ENCODE results near the gene MORF4L1. TPM values are rescaled to one million over a fixed set of nuclear protein-coding genes. Genes with fewer than 3 reads are reported as not detected.

MORF4L1 gene
- total RNA-seq, 4 donors from 2014 or later, result 83.6 to 293 (median 156) TPM

- Histone ChIP-seq H3K27ac (peak overlapping the region; percentile 73 to 84 (median 77)), H3K4me3 (no peak overlapping the region), H3K27me3 (no peaks in the 10 kb centered on the region), H3K9me3 (no peaks in the 10 kb centered on the region), H3K36me3 (peaks cover 0 to 58% (median 0%) of the 10 kb centered on the region in 3 donors), H3K4me1 (peaks cover 4 to 77% (median 25%) of the 10 kb centered on the region in 3 donors)
- intact Hi-C loops (cut with DNase I), result no loop called here
- 65 to 69% methylated on average over 6 to 7 of the region's 11 CpGs for WGBS, 2 donors
- TF ChIP-seq CTCF (IDR thresholded peaks at IDR 0.05) (no peak), POLR2A (IDR thresholded peaks at IDR 0.05) (no peak)
- DNase-seq, result no peak
Observed at GRCh38 chr15:78930577-78931388, 58.1 kb downstream of the MORF4L1 start.

DNA sequence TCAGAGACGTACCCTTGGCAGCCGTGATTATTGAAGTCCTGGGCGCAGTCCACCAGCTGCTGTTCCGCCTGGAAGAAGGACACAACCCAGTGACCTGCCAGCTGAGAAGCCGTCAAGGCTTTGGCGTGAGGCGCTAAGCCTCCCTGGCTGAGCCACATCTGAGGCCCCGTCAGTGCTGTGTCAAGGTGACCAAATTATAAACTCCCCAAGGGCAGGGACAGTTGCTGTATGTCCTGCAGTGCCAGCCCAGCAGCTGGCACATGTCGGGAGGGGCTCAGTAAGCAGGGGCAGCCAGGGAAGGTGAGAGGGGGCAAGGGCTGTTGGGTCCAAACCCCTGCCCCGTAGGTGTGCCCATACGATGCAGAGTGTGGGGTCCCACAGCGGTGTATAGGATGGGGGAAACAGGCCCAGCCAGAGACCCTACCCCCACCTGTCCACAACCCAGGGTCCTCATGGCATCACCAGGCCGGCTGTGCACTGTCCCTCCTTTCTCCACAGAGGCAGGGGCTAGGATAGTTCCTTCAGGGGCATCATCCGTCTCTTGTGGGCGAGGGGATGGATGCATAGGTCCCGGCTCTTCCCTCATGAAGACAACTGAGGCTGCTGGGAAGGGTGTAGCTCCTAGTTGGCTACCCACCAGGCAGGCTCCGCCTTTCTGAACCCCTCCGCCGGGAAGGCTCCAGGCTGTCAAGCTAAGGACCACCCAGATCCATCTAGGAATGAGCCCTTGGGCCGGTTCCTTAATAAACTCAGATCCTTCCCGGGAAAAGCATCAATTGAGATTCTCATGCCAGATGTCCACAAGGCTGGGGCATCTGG lies 59.0 kb downstream of the MORF4L1 start:
- Histone ChIP-seq H3K27ac (peak overlapping the region; percentile 73 to 84 (median 77)), H3K4me3 (no peak overlapping the region), H3K9me3 (no peaks in the 10 kb centered on the region), H3K36me3 (peaks cover 0 to 55% (median 0%) of the 10 kb centered on the region in 3 donors), H3K27me3 (no peaks in the 10 kb centered on the region), H3K4me1 (peaks cover 4 to 75% (median 25%) of the 10 kb centered on the region in 3 donors)
- DNase-seq, result no peak
- WGBS, 2 donors, result 38 to 89% methylated on average over 4 to 5 of the region's 21 CpGs
- intact Hi-C loops (cut with DNase I), result no loop called here
- TF ChIP-seq CTCF (IDR thresholded peaks at IDR 0.05) (no peak), POLR2A (IDR thresholded peaks at IDR 0.05) (no peak)

- WGBS, 2 donors, result 46 to 85% methylated on average over 2 to 4 of the region's 13 CpGs
- no peak for DNase-seq
- TF ChIP-seq CTCF (IDR thresholded peaks at IDR 0.05) (no peak), POLR2A (IDR thresholded peaks at IDR 0.05) (no peak)
- Histone ChIP-seq H3K27ac (no peak overlapping the region), H3K27me3 (no peaks in the 10 kb centered on the region), H3K4me1 (peaks cover 4 to 75% (median 25%) of the 10 kb centered on the region in 3 donors), H3K9me3 (no peaks in the 10 kb centered on the region), H3K36me3 (peaks cover 0 to 55% (median 0%) of the 10 kb centered on the region in 3 donors), H3K4me3 (no peak overlapping the region)
- intact Hi-C loops (cut with DNase I), result no loop called here
Observed at GRCh38 chr15:78932258-78932808, 59.6 kb downstream of the MORF4L1 start.

DNA sequence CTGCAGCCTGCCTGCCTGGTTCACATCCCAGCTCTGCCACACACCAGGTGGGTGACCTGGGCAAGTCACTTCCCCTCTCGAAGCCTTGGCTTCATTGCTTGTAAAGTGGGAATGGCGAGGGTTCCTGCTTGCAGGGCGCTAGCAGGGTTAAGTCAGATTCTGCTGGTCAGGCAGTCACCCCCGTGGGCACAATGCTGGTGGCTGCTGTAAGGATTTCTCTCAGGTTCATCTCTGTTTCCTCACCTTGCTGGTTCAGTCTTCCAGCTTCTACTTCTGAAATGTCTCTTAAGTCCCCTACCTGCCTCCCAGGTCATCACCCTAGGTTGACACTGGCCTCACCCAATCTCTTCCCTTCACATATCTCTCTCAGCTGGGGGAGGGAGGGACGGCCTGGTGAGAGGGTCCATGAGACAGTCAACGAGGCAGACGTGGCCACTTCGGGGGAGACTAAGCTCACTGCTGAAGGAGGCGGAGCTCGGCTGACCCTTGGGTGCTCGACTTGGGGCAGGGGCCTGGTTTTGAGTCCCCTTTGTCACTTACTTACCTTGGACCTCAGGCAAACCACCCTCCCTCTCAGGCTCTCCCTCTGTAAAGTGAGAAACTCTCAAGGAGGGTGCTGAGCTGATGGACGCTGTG lies 60.6 kb downstream of the MORF4L1 start:
- no peak overlapping the region for H3K4me3 ChIP-seq
- DNase-seq, result no peak
- H3K9me3 ChIP-seq, result no peaks in the 10 kb centered on the region
- intact Hi-C loops (cut with DNase I), result no loop called here
- H3K27me3 ChIP-seq, result no peaks in the 10 kb centered on the region
- TF ChIP-seq POLR2A (IDR thresholded peaks at IDR 0.05), result no peak
- no peak for TF ChIP-seq CTCF (IDR thresholded peaks at IDR 0.05)
- H3K27ac ChIP-seq, result peak overlapping the region in 2 of 4 donors; percentile 3 to 19
- peaks cover 5 to 79% (median 29%) of the 10 kb centered on the region in 3 donors for H3K4me1 ChIP-seq
- WGBS, 2 donors, result 79 to 94% methylated on average over 4 to 10 of the region's 12 CpGs
- peaks cover 0 to 49% (median 0%) of the 10 kb centered on the region in 3 donors for H3K36me3 ChIP-seq
